IMR-90 (cell line): ENCODE data around the gene ADAMTS17. TPM values are rescaled to one million over a fixed set of nuclear protein-coding genes. Genes with fewer than 3 reads are reported as not detected.
A peak's percentile ranks its signal among the peaks of the same experiment; 100 is the strongest.

Source experiments
- ATAC-seq: fragments of 200-7000 bp; cut with Tn5 transposase; 2 replicates; pipeline ENCODE4 v1.9.1; 2020; ENCODE audit warnings: low read depth, mild to moderate bottlenecking, moderate library complexity
- BruUV-seq: library from RNA; stranded (reverse); fragments of 400-500 nt; replicated peaks from 2 replicates; lab custom pipeline; 2021; lab: Mats Ljungman, UMichigan
- CTCF ChIA-PET: fragments of 300-600 bp; formaldehyde crosslinking; extraction: SDS; loops from one replicate; lab custom pipeline; 2021; ENCODE audit warnings: antibody characterized with exemption; lab: Yijun Ruan, JAX
- POLR2A ChIA-PET: fragments of 300-600 bp; sonication (Branson Sonifier 250); formaldehyde crosslinking; loops from one replicate; lab custom pipeline; 2022; ENCODE audit warnings: antibody characterized with exemption; ENCODE audit not compliant: unreplicated experiment; lab: Charles Lee
- DNase-seq: peaks from one replicate; pipeline ENCODE4 v3.0.0; 2013
- H2AFZ ChIP-seq: replicated peaks from 2 replicates; pipeline ENCODE3; 2013; ENCODE audit warnings: low read length, mild to moderate bottlenecking; ENCODE audit not compliant: poor library complexity
- H2AK5ac ChIP-seq: 2 replicates; pipeline ENCODE4 v1.6.1; 2013; ENCODE audit warnings: low read depth, low read length, inconsistent platforms
- H2AK9ac ChIP-seq: replicated peaks from 2 replicates; pipeline ENCODE3; 2013; ENCODE audit warnings: mild to moderate bottlenecking, low read depth, low read length, moderate library complexity; ENCODE audit not compliant: poor library complexity
- H2BK120ac ChIP-seq: 2 replicates; pipeline ENCODE4 v1.6.1; 2013; ENCODE audit warnings: low read depth, low read length, inconsistent platforms
- H2BK15ac ChIP-seq: 3 replicates; pipeline ENCODE4 v1.6.1; 2013; ENCODE audit warnings: low read depth, low read length, inconsistent platforms
- H2BK20ac ChIP-seq: 2 replicates; pipeline ENCODE4 v1.6.1; 2013; ENCODE audit warnings: low read depth, mild to moderate bottlenecking, inconsistent platforms, low read length, moderate library complexity
- H2BK5ac ChIP-seq: 2 replicates; pipeline ENCODE4 v1.6.1; 2013; ENCODE audit warnings: mild to moderate bottlenecking, low read depth, low read length, inconsistent platforms; ENCODE audit not compliant: poor library complexity, severe bottlenecking
- H3K14ac ChIP-seq: replicated peaks from 2 replicates; pipeline ENCODE4 v1.6.1; 2013; ENCODE audit warnings: low read depth, low read length, inconsistent platforms
- H3K18ac ChIP-seq: 2 replicates; pipeline ENCODE4 v1.6.1; 2013; ENCODE audit warnings: low read depth, low read length, control low read depth
- H3K23ac ChIP-seq: 2 replicates; pipeline ENCODE4 v1.6.1; 2013; ENCODE audit warnings: low read depth, low read length, inconsistent platforms
- H3K27ac ChIP-seq: 2 replicates; pipeline ENCODE4 v1.5.1; 2013; ENCODE audit warnings: mild to moderate bottlenecking, control low read depth, low read length; ENCODE audit not compliant: insufficient read depth
- H3K27me3 ChIP-seq: 2 replicates; pipeline ENCODE4 v1.6.1; 2013; ENCODE audit warnings: low read length; ENCODE audit not compliant: control insufficient read depth, insufficient read depth
- H3K36me3 ChIP-seq: 2 replicates; pipeline ENCODE4 v1.6.1; 2013; ENCODE audit warnings: low read length, mixed read lengths; ENCODE audit not compliant: control insufficient read depth, insufficient read depth
- H3K4ac ChIP-seq: 2 replicates; pipeline ENCODE4 v1.6.1; 2013; ENCODE audit warnings: low read depth, low read length, inconsistent platforms
- H3K4me1 ChIP-seq: 2 replicates; pipeline ENCODE4 v1.6.1; 2013; ENCODE audit warnings: low read length, mixed read lengths; ENCODE audit not compliant: control insufficient read depth, insufficient read depth
- H3K4me2 ChIP-seq: 2 replicates; pipeline ENCODE4 v1.6.1; 2013; ENCODE audit warnings: low read depth, mild to moderate bottlenecking, control low read depth, low read length, moderate library complexity
- H3K4me3 ChIP-seq: 2 replicates; pipeline ENCODE4 v1.5.1; 2013; ENCODE audit warnings: low read depth, mild to moderate bottlenecking, control low read depth, low read length, moderate library complexity; ENCODE audit not compliant: insufficient read depth
- H3K56ac ChIP-seq: 2 replicates; pipeline ENCODE4 v1.6.1; 2013; ENCODE audit warnings: low read length, inconsistent platforms; ENCODE audit not compliant: insufficient read depth; ENCODE audit errors: extremely low read depth
- H3K79me1 ChIP-seq, 2 experiments: 2 replicates each; pipeline ENCODE4 v1.6.1; 2013; ENCODE audit warnings: low read length in 2 of 2, inconsistent platforms in 1 of 2, low read depth in 1 of 2
- H3K9ac ChIP-seq: 2 replicates; pipeline ENCODE4 v1.6.1; 2013; ENCODE audit warnings: low read depth, low read length, control low read depth
- H3K9me1 ChIP-seq: 2 replicates; pipeline ENCODE4 v1.6.1; 2013; ENCODE audit warnings: low read length, inconsistent platforms; ENCODE audit not compliant: insufficient read depth
- H3K9me3 ChIP-seq: 2 replicates; pipeline ENCODE4 v1.6.1; 2013; ENCODE audit warnings: low read length; ENCODE audit not compliant: control insufficient read depth, insufficient read depth
- H4K20me1 ChIP-seq: 2 replicates; pipeline ENCODE4 v1.6.1; 2013; ENCODE audit warnings: low read length, inconsistent platforms; ENCODE audit not compliant: insufficient read depth
- H4K5ac ChIP-seq: 2 replicates; pipeline ENCODE4 v1.6.1; 2013; ENCODE audit warnings: mild to moderate bottlenecking, low read depth, low read length, control low read depth
- H4K8ac ChIP-seq, 2 experiments: 2 replicates each; pipeline ENCODE4 v1.6.1; 2013; ENCODE audit warnings: low read depth in 2 of 2, low read length in 2 of 2, control low read depth in 1 of 2, inconsistent platforms in 1 of 2
- H4K91ac ChIP-seq: 2 replicates; pipeline ENCODE4 v1.6.1; 2013; ENCODE audit warnings: low read depth, low read length, inconsistent platforms; ENCODE audit not compliant: insufficient read depth
- BHLHE40 ChIP-seq: fragments of 150-350 bp; IDR thresholded peaks from 2 replicates; pipeline ENCODE4 v1.6.1; 2016; ENCODE audit warnings: mild to moderate bottlenecking, low read depth, low read length
- CEBPB ChIP-seq: IDR thresholded peaks from 2 replicates; pipeline ENCODE4 v1.6.1; 2012; ENCODE audit warnings: low read depth, low read length, improper control_type of control experiment
- CHD1 ChIP-seq: IDR thresholded peaks from 2 replicates; pipeline ENCODE4 v1.6.1; 2012; ENCODE audit warnings: low read depth, low read length, improper control_type of control experiment
- CTCF ChIP-seq: conservative IDR thresholded peaks from 2 replicates; pipeline ENCODE4 v1.5.1; 2012; ENCODE audit warnings: mild to moderate bottlenecking, low read depth, low read length, improper control_type of control experiment
- ELK1 ChIP-seq: fragments of 150-350 bp; IDR thresholded peaks from 2 replicates; pipeline ENCODE4 v1.6.1; 2016; ENCODE audit warnings: low read depth, mild to moderate bottlenecking, low read length, moderate library complexity, borderline replicate concordance
- FOS ChIP-seq: fragments of 150-350 bp; IDR thresholded peaks from 2 replicates; pipeline ENCODE4 v1.6.1; 2016; ENCODE audit warnings: low read depth, low read length
- MAFK ChIP-seq: IDR thresholded peaks from 2 replicates; pipeline ENCODE4 v1.6.1; 2012; ENCODE audit warnings: low read depth, low read length, improper control_type of control experiment
- MAZ ChIP-seq: IDR thresholded peaks from 2 replicates; pipeline ENCODE4 v1.6.1; 2012; ENCODE audit warnings: low read depth, mild to moderate bottlenecking, low read length, improper control_type of control experiment, moderate library complexity, borderline replicate concordance
- MXI1 ChIP-seq: IDR thresholded peaks from 2 replicates; pipeline ENCODE4 v1.6.1; 2012; ENCODE audit warnings: low read depth, mild to moderate bottlenecking, low read length, moderate library complexity, borderline replicate concordance
- NFE2L2 ChIP-seq: fragments of 150-350 bp; IDR thresholded peaks from 2 replicates; pipeline ENCODE4 v1.6.1; 2016; ENCODE audit warnings: low read depth, mild to moderate bottlenecking, low read length
- POLR2A ChIP-seq: IDR thresholded peaks from 2 replicates; pipeline ENCODE4 v1.6.1; 2012; ENCODE audit warnings: mild to moderate bottlenecking, low read depth, low read length
- RAD21 ChIP-seq: IDR thresholded peaks from 2 replicates; pipeline ENCODE4 v1.6.1; 2012; ENCODE audit warnings: low read length, improper control_type of control experiment
- RCOR1 ChIP-seq: IDR thresholded peaks from 2 replicates; pipeline ENCODE4 v1.6.1; 2012; ENCODE audit warnings: mild to moderate bottlenecking, low read length, improper control_type of control experiment; ENCODE audit not compliant: insufficient replicate concordance
- RFX5 ChIP-seq: IDR thresholded peaks from 2 replicates; pipeline ENCODE4 v1.8.0; 2012; ENCODE audit warnings: low read depth, mild to moderate bottlenecking, low read length, moderate library complexity
- SMC3 ChIP-seq: fragments of 150-350 bp; IDR thresholded peaks from 2 replicates; pipeline ENCODE4 v1.6.1; 2016; ENCODE audit warnings: low read depth, mild to moderate bottlenecking, antibody characterized with exemption, low read length, moderate library complexity
- USF2 ChIP-seq: fragments of 150-350 bp; IDR thresholded peaks from 2 replicates; pipeline ENCODE4 v1.6.1; 2017; ENCODE audit warnings: mild to moderate bottlenecking, antibody characterized with exemption, low read length, low read depth
- WGBS, 2 experiments: methylation state at CpG; one replicate each; pipeline versions ENCODE4 v1.1.5 to v1.1.7; 2013; ENCODE audit warnings: missing lambda C conversion rate in 2 of 2; ENCODE audit not compliant: insufficient read length in 1 of 2; ENCODE audit errors: extremely low coverage in 2 of 2; 5-methylcytosine and 5-hydroxymethylcytosine counted together
- dilution Hi-C: fragments of 300-500 bp; cut with HindIII; formaldehyde crosslinking; loops from one replicate; pipeline ENCODE4 v1.14.3; 2018; ENCODE audit warnings: low sequenced_read_pairs; ENCODE audit not compliant: unreplicated experiment
- in situ Hi-C: fragments of 300-500 bp; cut with MboI; formaldehyde crosslinking; loops from 3 replicates; pipeline ENCODE4 v1.14.3; 2019; ENCODE audit warnings: low sequenced_read_pairs, inconsistent platforms, mixed read lengths
- intact Hi-C: fragments of 100-400 bp; cut with micrococcal nuclease; formaldehyde crosslinking; loops from 2 replicates; pipeline ENCODE4 v1.10.0; 2022
- polyA plus RNA-seq, 3 experiments: library from polyadenylated mRNA; depleted of rRNA; stranded (reverse); fragments of >200 nt; gene quantifications; 2 replicates each; pipeline ENCODE4 v1.2.3, GENCODE V29; 2012; ENCODE audit warnings: low replicate concordance in 1 of 3
- total RNA-seq: library from RNA; depleted of rRNA; stranded (reverse); fragments of >200 nt; gene quantifications from 2 replicates; pipeline ENCODE4 v1.2.3, GENCODE V29; 2012

ADAMTS17 gene
- total and polyA plus RNA-seq, 2 of the 4 experiments (the other 2 are of a cell fraction), result 0.03 TPM; not detected in 1

GRCh38 chr15:100236981-100237720 is 104.6 kb downstream of the ADAMTS17 start:
- Histone ChIP-seq H4K5ac (no peak overlapping the region), H2BK120ac (no peak overlapping the region), H3K79me1 (no peaks in the 10 kb centered on the region), H3K9ac (no peak overlapping the region), H2BK20ac (no peak overlapping the region), H2AK5ac (no peak overlapping the region), H2BK5ac (no peak overlapping the region), H3K56ac (no peak overlapping the region), H3K14ac (no peak overlapping the region), H3K23ac (no peak overlapping the region), H3K36me3 (no peaks in the 10 kb centered on the region), H3K27me3 (no peaks in the 10 kb centered on the region), H3K18ac (no peak overlapping the region), H3K4ac (no peak overlapping the region), H4K8ac (no peak overlapping the region), H3K27ac (no peak overlapping the region), H3K9me3 (peaks cover 63% of the 10 kb centered on the region), H3K4me2 (no peak overlapping the region), H3K4me3 (no peak overlapping the region), H2BK15ac (no peak overlapping the region), H2AFZ (peak overlapping the region; percentile 43), H2AK9ac (no peak overlapping the region), H4K20me1 (no peaks in the 10 kb centered on the region), H3K4me1 (no peaks in the 10 kb centered on the region), H4K91ac (no peak overlapping the region), H3K9me1 (no peaks in the 10 kb centered on the region)
- intact Hi-C loops (no loop called here), dilution Hi-C loops (no loop called here), in situ Hi-C loops (no loop called here)
- CTCF ChIA-PET, result no interaction called here
- POLR2A ChIA-PET, result no interaction called here
- 69% methylated on average over 3 of the region's 15 CpGs; no CpG with 5 or more reads in 1 of the 2 experiments for WGBS, 2 experiments
- ATAC-seq, result no peak
- BruUV-seq, result no TSS peak
- no peak for DNase-seq
- TF ChIP-seq MXI1 (no peak), CHD1 (no peak), RAD21 (no peak), BHLHE40 (no peak), MAZ (no peak), RCOR1 (no peak), ELK1 (no peak), MAFK (no peak), CEBPB (no peak), SMC3 (no peak), USF2 (no peak), FOS (no peak), CTCF (no peak), RFX5 (no peak), NFE2L2 (no peak), POLR2A (no peak)
